Naive thymus-derived CD8-positive, alpha-beta T cell (primary cell): ENCODE measurements around the gene DSCAML1. TPM values are rescaled to one million over a fixed set of nuclear protein-coding genes. Genes with fewer than 3 reads are reported as not detected.

Experiments
- ATAC-seq, 2 donors: fragments of 150-1000 bp; cut with Tn5 transposase in 1 of 2; sonication (Bioruptor Pico), chemical (Tn5 transposase) in 1 of 2; 1 replicate in 1 of 2; 2 replicates in 1 of 2; pipeline ENCODE4 v1.10.0; 2021; ENCODE audit warnings: mild to moderate bottlenecking in 2 of 2, moderate library complexity in 2 of 2
- POLR2A ChIA-PET: fragments of 350-600 bp; sonication (Branson Sonifier 250); formaldehyde crosslinking; loops from one replicate; lab custom pipeline; 2021; ENCODE audit warnings: antibody characterized with exemption; lab: Charles Lee
- DNase-seq, 10 donors: peaks; one replicate each; pipeline versions ENCODE4 v3.0.0 to v3.0.0-alpha.2; 2020 to 2022
- H3K27ac Mint-ChIP-seq, 10 donors: one replicate each; pipeline ENCODE4 v1.8.0; 2020 to 2022; ENCODE audit warnings: mild to moderate bottlenecking in 10 of 10, mixed read lengths in 10 of 10, moderate library complexity in 4 of 10, inconsistent platforms in 1 of 10
- H3K27me3 Mint-ChIP-seq, 5 donors: one replicate each; pipeline ENCODE4 v1.8.0; 2021 to 2022; ENCODE audit warnings: mixed read lengths in 5 of 5
- H3K36me3 Mint-ChIP-seq, 3 donors: one replicate each; pipeline ENCODE4 v1.8.0; 2020 to 2022; ENCODE audit warnings: mixed read lengths in 3 of 3, mild to moderate bottlenecking in 2 of 3, inconsistent platforms in 1 of 3
- H3K4me1 Mint-ChIP-seq, 4 donors: one replicate each; pipeline ENCODE4 v1.8.0; 2021 to 2022; ENCODE audit warnings: mixed read lengths in 4 of 4
- H3K4me3 Mint-ChIP-seq, 10 donors: one replicate each; pipeline ENCODE4 v1.8.0; 2020 to 2022; ENCODE audit warnings: mild to moderate bottlenecking in 10 of 10, mixed read lengths in 10 of 10, moderate library complexity in 6 of 10, inconsistent platforms in 1 of 10
- H3K9me3 Mint-ChIP-seq, 9 donors: one replicate each; pipeline ENCODE4 v1.8.0; 2020 to 2022; ENCODE audit warnings: mixed read lengths in 9 of 9, mild to moderate bottlenecking in 3 of 9, inconsistent platforms in 1 of 9, moderate library complexity in 1 of 9
- polyA plus RNA-seq, 3 donors: library from polyadenylated mRNA; unstranded; fragments of 300-500 nt; fragmentation: Illumina TruSeq; gene quantifications; one replicate each; pipeline ENCODE4 v1.2.3, GENCODE V29; 2021
- total RNA-seq, 8 experiments: library from RNA in 2 of 8; stranded (reverse) in 2 of 8; gene quantifications; one replicate each; pipeline ENCODE4 v1.2.3 and lab custom pipeline; 2021 to 2026

Gene DSCAML1
- total and polyA plus RNA-seq, 5 experiments from 2014 or later, result 0.12 to 2.1 (median 0.15) TPM

- Mint-ChIP-seq H3K9me3 (no peaks in the 10 kb centered on the region), H3K4me1 (peaks cover 2 to 9% (median 5%) of the 10 kb centered on the region in 4 donors), H3K27me3 (peaks cover 1 to 21% (median 10%) of the 10 kb centered on the region in 5 donors), H3K4me3 (no peak overlapping the region), H3K27ac (no peak overlapping the region), H3K36me3 (no peaks in the 10 kb centered on the region)
- ATAC-seq (no peak), DNase-seq (no peak)
- POLR2A ChIA-PET, result no interaction called here
Measured at GRCh38 chr11:117705866-117706265, 91.2 kb downstream of the DSCAML1 start.

DNA sequence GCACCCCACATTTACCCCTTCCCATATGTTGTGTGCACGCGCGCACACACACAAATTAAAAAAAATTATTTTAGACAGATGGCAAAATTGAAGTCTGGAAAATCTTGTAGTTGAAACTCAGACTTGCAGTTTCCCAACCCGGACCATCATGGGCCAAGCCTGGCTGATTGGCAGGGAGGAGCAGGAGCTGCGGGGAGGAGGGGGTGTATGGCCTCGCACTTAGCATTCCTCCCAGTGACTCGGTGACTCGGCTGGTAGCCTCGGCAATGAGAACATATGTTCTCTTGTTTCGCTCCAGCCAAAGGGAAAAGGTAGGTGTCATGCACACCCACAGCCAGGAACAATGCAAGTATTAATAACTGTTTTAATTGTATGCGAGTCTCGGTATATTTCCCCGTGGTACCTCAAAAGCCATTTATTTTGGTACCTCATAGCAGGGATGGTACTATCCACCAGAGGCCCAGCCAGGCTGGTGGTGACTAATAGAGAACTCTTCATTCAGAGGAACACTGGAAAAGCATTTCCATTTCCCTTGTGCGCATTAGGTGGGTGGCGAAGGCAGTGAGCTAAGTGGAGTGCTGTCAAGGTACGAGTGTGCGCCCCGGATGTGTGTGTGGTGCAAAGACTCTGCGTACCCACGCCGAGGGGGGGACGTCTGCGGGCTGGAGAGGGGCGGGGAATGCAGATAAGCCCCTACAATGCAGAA, 92.5 kb downstream of the DSCAML1 start:
- peak overlapping the region in 1 of 10 donors; percentile 10 for H3K4me3 Mint-ChIP-seq
- DNase-seq, result no peak
- peaks cover 2 to 9% (median 5%) of the 10 kb centered on the region in 4 donors for H3K4me1 Mint-ChIP-seq
- H3K9me3 Mint-ChIP-seq, result no peaks in the 10 kb centered on the region
- H3K36me3 Mint-ChIP-seq, result no peaks in the 10 kb centered on the region
- peaks cover 1 to 13% (median 10%) of the 10 kb centered on the region in 5 donors for H3K27me3 Mint-ChIP-seq
- POLR2A ChIA-PET, result no interaction called here
- ATAC-seq, result no peak
- H3K27ac Mint-ChIP-seq, result no peak overlapping the region

GRCh38 chr11:117702946-117703598, 93.9 kb downstream of the DSCAML1 start:
- POLR2A ChIA-PET, result no interaction called here
- Mint-ChIP-seq H3K4me3 (no peak overlapping the region), H3K27me3 (peaks cover 1 to 15% (median 13%) of the 10 kb centered on the region in 5 donors), H3K4me1 (peaks cover 2 to 9% (median 5%) of the 10 kb centered on the region in 4 donors), H3K27ac (no peak overlapping the region), H3K36me3 (no peaks in the 10 kb centered on the region), H3K9me3 (no peaks in the 10 kb centered on the region)
- no peak for DNase-seq
- no peak for ATAC-seq

- ATAC-seq (no peak), DNase-seq (peak in 1 of 10 donors; percentile 4)
- POLR2A ChIA-PET, result no interaction called here
- Mint-ChIP-seq H3K4me3 (no peak overlapping the region), H3K36me3 (no peaks in the 10 kb centered on the region), H3K27ac (no peak overlapping the region), H3K4me1 (peaks cover 2 to 9% (median 5%) of the 10 kb centered on the region in 4 donors), H3K27me3 (peaks cover 1 to 15% (median 13%) of the 10 kb centered on the region in 5 donors), H3K9me3 (no peaks in the 10 kb centered on the region)
Measured at GRCh38 chr11:117701781-117702180, 95.2 kb downstream of the DSCAML1 start.

DNA sequence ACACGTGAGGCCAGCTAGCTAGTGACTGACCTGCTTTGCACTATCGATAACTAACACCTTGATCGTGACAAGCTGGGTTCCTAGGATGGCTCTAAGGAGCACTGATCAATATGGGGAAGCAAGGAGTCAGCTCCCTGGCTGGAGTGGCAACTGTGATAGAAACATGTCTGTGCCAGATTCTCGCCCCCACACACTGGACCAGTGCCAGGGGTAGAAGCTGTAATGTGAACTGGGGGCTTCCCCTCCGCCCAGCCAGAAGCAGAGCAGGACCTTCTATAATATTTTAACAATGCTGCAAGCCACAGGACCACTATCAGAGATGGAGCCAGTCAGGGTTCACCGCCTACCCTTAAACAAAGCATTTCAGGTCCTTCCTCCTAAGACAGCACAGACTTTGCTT, 96.5 kb downstream of the DSCAML1 start:
- Mint-ChIP-seq H3K27ac (no peak overlapping the region), H3K9me3 (no peaks in the 10 kb centered on the region), H3K27me3 (peaks cover 1 to 15% (median 13%) of the 10 kb centered on the region in 5 donors), H3K36me3 (no peaks in the 10 kb centered on the region), H3K4me3 (no peak overlapping the region), H3K4me1 (peaks cover 2 to 9% (median 5%) of the 10 kb centered on the region in 4 donors)
- POLR2A ChIA-PET, result no interaction called here
- ATAC-seq (no peak), DNase-seq (no peak)

GRCh38 chr11:117697319-117697718, 99.7 kb downstream of the DSCAML1 start:
- Mint-ChIP-seq H3K4me3 (no peak overlapping the region), H3K9me3 (no peaks in the 10 kb centered on the region), H3K27ac (no peak overlapping the region), H3K27me3 (peaks cover 0 to 13% (median 9%) of the 10 kb centered on the region in 5 donors), H3K36me3 (no peaks in the 10 kb centered on the region), H3K4me1 (peaks cover 2 to 7% (median 4%) of the 10 kb centered on the region in 4 donors)
- POLR2A ChIA-PET, result no interaction called here
- DNase-seq, result no peak
- no peak for ATAC-seq

DNA sequence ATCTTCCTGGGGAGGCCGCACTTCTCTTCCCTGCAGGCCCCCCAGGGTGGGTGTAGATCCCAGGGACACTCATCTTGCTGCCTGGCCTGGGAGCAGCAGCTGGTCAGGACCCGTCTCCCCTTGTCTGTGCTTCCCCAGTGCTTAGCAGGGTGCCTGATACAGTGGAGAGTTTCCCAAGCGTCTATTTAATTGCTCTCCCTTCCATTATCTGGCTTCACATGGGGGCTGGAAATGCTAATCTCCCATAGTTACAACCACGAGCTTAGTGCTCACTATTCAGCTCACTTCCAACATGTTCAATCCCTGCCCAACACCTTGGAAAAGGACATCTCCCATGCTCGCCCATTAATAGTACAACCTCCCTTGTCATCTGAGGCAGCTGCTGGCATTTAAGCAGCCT, 100.5 kb downstream of the DSCAML1 start:
- ATAC-seq, result no peak
- Mint-ChIP-seq H3K4me1 (no peaks in the 10 kb centered on the region), H3K27me3 (peaks cover 0 to 11% (median 2%) of the 10 kb centered on the region in 5 donors), H3K4me3 (no peak overlapping the region), H3K27ac (no peak overlapping the region), H3K9me3 (no peaks in the 10 kb centered on the region), H3K36me3 (no peaks in the 10 kb centered on the region)
- DNase-seq, result no peak
- POLR2A ChIA-PET, result no interaction called here

DNA sequence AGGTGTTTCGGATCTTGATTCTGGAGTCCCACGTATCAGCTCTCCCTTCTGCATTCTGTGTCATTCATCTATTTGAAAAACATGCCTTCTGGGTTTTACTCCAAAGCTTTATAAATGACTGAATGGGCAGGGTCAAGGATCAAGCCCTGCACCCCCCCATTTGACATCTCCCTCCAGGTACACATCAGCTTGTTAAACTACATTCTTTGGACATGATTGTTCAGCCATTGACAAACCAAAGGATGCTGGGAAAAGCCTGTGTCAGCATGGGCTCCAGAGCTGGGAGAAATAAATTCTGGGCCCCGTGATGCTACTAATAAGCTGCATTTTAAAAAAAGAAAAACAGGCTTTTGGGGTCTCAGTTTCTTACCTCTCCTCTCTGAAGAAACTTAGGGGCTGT, 103.7 kb downstream of the DSCAML1 start:
- H3K36me3 Mint-ChIP-seq, result no peaks in the 10 kb centered on the region
- DNase-seq, result peak in 1 of 10 donors; percentile 3

DNA sequence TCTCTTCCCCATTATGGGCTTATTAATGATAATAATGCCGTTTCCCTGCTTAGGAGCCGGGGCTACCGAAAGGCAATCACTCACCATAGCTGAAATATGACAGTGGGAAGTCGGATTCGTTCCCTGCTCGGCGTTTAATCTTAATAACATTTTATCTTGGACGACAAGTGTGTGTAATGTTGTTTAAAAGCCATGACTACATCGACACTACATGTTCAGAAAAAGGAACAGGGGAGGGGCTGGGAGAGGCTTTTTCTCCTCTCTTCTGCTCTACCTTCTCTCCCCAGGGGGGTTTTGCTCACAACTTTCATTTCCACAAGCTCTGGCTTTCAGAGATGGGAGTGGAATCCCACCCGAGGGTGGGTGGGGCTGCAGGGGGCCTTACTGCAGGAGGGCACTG, 105.5 kb downstream of the DSCAML1 start:
- Mint-ChIP-seq H3K4me1 (peaks cover 0 to 2% (median 0%) of the 10 kb centered on the region in 4 donors), H3K9me3 (no peaks in the 10 kb centered on the region), H3K27me3 (peaks cover 0 to 6% (median 3%) of the 10 kb centered on the region in 5 donors), H3K36me3 (no peaks in the 10 kb centered on the region), H3K4me3 (no peak overlapping the region), H3K27ac (peak overlapping the region in 1 of 10 donors; percentile 46)
- POLR2A ChIA-PET, result no interaction called here
- ATAC-seq (no peak), DNase-seq (no peak)

More for the DNA sequence above, 103.7 kb downstream of the DSCAML1 start:
- H3K4me1 Mint-ChIP-seq, result no peaks in the 10 kb centered on the region
- H3K9me3 Mint-ChIP-seq, result no peaks in the 10 kb centered on the region
- POLR2A ChIA-PET, result no interaction called here
- H3K4me3 Mint-ChIP-seq, result no peak overlapping the region
- ATAC-seq, result no peak
- peaks cover 0 to 6% (median 1%) of the 10 kb centered on the region in 5 donors for H3K27me3 Mint-ChIP-seq
- H3K27ac Mint-ChIP-seq, result no peak overlapping the region

GRCh38 chr11:117691218-117691514, 105.8 kb downstream of the DSCAML1 start:
- peaks cover 0 to 2% (median 0%) of the 10 kb centered on the region in 4 donors for H3K4me1 Mint-ChIP-seq
- H3K27me3 Mint-ChIP-seq, result peaks cover 0 to 6% (median 3%) of the 10 kb centered on the region in 5 donors
- DNase-seq, result no peak
- ATAC-seq, result no peak
- H3K9me3 Mint-ChIP-seq, result no peaks in the 10 kb centered on the region
- no peak overlapping the region for H3K4me3 Mint-ChIP-seq
- peak overlapping the region in 1 of 10 donors; percentile 46 for H3K27ac Mint-ChIP-seq
- POLR2A ChIA-PET, result no interaction called here
- H3K36me3 Mint-ChIP-seq, result no peaks in the 10 kb centered on the region

DNA sequence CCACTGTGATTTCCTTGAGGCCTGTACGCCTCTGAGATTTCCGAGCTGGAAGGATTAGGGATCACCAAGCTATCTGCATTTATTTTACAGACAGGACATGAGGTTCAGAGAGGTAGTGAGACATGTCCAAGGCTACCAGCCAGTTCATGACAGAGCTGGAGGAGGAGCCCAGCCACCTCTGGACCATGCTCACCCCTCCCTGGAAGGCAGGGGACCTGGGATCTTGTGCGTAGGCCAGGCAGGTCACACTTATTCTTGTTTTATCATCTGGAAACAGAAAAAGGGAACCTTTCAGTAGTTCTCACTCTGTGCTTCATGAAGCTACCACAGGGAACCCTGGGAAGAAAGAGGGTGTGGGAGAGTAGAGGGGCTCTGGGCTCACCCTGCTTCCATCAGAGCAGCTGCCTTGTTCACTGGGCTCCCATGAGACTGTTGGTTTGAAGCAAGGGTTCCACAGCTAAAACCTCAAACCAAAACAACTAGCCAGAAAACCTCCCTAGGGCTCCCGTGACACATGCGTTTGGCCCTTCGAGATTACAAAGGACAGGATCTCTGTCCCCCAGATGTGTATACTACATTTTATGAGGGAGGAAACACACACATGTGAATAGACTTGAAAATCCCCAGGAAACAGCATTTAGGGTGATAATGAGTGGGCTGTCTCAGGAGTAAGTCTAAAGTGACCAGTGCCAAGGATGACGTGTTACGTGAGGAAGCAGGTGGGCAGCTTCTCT, 106.4 kb downstream of the DSCAML1 start:
- ATAC-seq (no peak), DNase-seq (peak in 1 of 10 donors; percentile 28)
- no peaks in the 10 kb centered on the region for H3K9me3 Mint-ChIP-seq
- H3K4me3 Mint-ChIP-seq, result no peak overlapping the region
- POLR2A ChIA-PET, result no interaction called here
- peaks cover 0 to 6% (median 3%) of the 10 kb centered on the region in 5 donors for H3K27me3 Mint-ChIP-seq
- H3K4me1 Mint-ChIP-seq, result peaks cover 0 to 2% (median 0%) of the 10 kb centered on the region in 4 donors
- H3K36me3 Mint-ChIP-seq, result no peaks in the 10 kb centered on the region
- no peak overlapping the region for H3K27ac Mint-ChIP-seq

DNA sequence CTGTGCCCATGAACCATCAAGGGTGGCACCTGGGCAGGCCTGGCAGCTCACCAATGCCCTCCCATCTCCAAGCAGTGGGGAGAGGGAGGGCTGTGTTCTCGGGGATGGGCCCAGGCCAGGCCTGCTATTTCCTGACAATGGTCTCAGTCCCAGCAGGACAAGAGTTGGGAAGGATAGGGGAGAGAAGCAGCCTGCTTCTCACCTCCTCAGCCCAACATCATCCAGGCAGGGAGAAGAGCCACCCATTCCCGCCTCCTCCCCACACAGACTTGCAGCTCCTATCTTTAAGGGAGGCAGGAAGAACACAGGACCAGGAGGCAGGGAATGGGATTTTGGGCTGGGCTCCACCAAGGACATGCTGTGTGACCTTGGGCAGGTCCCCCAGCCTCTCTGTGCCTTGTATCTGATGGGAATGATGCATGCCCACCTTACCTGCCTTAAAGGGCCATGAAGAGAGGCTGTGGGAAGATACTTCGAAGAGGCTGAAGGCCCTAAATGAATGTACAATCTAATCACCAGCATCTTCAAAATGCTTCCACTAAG, 108.7 kb downstream of the DSCAML1 start:
- Mint-ChIP-seq H3K27me3 (peaks cover 0 to 7% (median 3%) of the 10 kb centered on the region in 5 donors), H3K27ac (no peak overlapping the region), H3K9me3 (no peaks in the 10 kb centered on the region), H3K4me3 (no peak overlapping the region), H3K4me1 (peaks cover 0 to 2% (median 0%) of the 10 kb centered on the region in 4 donors), H3K36me3 (no peaks in the 10 kb centered on the region)
- POLR2A ChIA-PET, result no interaction called here
- no peak for DNase-seq
- no peak for ATAC-seq
